Upper lobe of right lung (tissue), 1 donor: ENCODE results near the gene NES. TPM values are rescaled to one million over a fixed set of nuclear protein-coding genes. Genes with fewer than 3 reads are reported as not detected.

Source experiments
- ATAC-seq: fragments of 200-7000 bp; cut with Tn5 transposase; one replicate; pipeline ENCODE4 v1.9.1; 2020; ENCODE audit warnings: mild to moderate bottlenecking, moderate library complexity
- DNase-seq: peaks from one replicate; pipeline ENCODE4 v3.0.0-alpha.2; 2020
- H3K27ac ChIP-seq: fragments of 200-600 bp; one replicate; pipeline ENCODE4 v1.8.0; 2022
- H3K27me3 ChIP-seq: fragments of 200-600 bp; one replicate; pipeline ENCODE4 v1.8.0; 2022; ENCODE audit warnings: mild to moderate bottlenecking
- H3K36me3 ChIP-seq: fragments of 200-600 bp; one replicate; pipeline ENCODE4 v1.8.0; 2022
- H3K4me1 ChIP-seq: fragments of 200-600 bp; one replicate; pipeline ENCODE4 v1.8.0; 2022
- H3K4me3 ChIP-seq: fragments of 200-600 bp; one replicate; pipeline ENCODE4 v1.8.0; 2022; ENCODE audit warnings: mild to moderate bottlenecking
- H3K9me3 ChIP-seq: fragments of 200-600 bp; one replicate; pipeline ENCODE4 v1.8.0; 2022
- intact Hi-C: fragments of 100-400 bp; cut with DNase I; formaldehyde crosslinking; loops from one replicate; pipeline ENCODE4 v1.11.0; 2022
- total RNA-seq: library from RNA; stranded (reverse); fragmentation: NEBNext Ultra II Directional; extraction: Animal tissue kit (Norgen Biotek cat#: 25700); gene quantifications from one replicate; pipeline ENCODE4 v1.2.1, GENCODE V29; 2021
- TF ChIP-seq, protein P1 (sequence below): fragments of 200-600 bp; IDR thresholded peaks from one replicate; pipeline ENCODE4 v1.8.0; 2022; ENCODE audit warnings: antibody characterized with exemption
- donor health status: DM: no; HTN: yes; CAD: no; lungs with severe emphysema.

The NES gene
- total RNA-seq, 1 donor from 2014 or later = 54.7 TPM

GRCh38 chr1:156693848-156694689 lies 16.9 kb upstream of the NES start:
- no peaks in the 10 kb centered on the region for H3K9me3 ChIP-seq
- DNase-seq (no peak), ATAC-seq (no peak)
- H3K4me3 ChIP-seq = no peak overlapping the region
- intact Hi-C loops = loop anchor here (5.0 kb wide), 1 partner anchor 33 kb away; the partner anchor contains the start of genes ISG20L2 and METTL25B
- TF ChIP-seq, protein P1, sequence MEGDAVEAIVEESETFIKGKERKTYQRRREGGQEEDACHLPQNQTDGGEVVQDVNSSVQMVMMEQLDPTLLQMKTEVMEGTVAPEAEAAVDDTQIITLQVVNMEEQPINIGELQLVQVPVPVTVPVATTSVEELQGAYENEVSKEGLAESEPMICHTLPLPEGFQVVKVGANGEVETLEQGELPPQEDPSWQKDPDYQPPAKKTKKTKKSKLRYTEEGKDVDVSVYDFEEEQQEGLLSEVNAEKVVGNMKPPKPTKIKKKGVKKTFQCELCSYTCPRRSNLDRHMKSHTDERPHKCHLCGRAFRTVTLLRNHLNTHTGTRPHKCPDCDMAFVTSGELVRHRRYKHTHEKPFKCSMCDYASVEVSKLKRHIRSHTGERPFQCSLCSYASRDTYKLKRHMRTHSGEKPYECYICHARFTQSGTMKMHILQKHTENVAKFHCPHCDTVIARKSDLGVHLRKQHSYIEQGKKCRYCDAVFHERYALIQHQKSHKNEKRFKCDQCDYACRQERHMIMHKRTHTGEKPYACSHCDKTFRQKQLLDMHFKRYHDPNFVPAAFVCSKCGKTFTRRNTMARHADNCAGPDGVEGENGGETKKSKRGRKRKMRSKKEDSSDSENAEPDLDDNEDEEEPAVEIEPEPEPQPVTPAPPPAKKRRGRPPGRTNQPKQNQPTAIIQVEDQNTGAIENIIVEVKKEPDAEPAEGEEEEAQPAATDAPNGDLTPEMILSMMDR = no peak
- H3K36me3 ChIP-seq = no peaks in the 10 kb centered on the region
- peaks cover 29% of the 10 kb centered on the region for H3K27me3 ChIP-seq
- no peak overlapping the region for H3K27ac ChIP-seq
- H3K4me1 ChIP-seq = peaks cover 10% of the 10 kb centered on the region

DNA sequence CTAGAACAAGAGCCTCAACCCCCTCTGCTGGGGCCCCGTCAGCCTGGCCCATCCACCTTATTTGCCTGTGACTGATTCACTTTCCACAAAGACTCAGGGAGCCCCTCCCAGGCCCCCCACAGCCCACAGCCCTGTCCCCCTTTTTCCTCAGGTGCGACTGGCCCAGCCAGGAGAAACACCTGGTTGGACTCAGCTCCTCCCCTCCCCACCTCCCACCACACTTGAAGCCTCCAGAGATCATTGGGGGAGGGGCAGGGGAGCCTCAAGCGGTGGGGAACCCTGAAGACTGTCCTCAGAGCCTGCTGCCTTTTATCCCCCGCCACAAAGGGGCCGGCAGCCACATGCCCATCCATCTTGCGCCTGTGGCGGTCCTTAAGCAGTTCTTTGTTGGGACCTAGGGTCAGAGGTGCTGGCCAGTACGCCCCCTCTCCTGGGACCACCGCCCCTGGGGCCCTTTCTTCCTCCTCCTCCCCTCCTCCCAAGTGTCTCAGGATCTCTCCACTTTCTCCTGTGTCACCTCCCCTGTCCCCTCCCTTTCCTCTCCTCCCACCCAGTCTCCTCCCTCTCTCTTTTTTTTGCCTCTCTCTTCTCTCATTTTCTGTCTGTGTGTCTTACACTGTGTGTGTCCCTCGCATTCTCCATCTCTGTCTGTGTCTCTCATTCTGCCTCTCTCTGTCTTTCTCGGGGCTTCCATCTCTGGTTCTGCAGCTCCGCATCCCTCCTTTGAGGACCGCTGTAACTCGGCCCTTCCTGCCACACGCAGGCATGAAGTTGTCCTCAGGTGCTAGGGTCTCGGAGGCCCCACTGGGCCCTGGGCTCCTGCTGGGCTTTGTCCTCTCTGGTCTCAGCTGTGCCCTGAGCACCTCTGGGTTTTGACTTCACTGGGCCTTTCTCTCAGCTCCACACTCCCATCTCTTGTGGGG lies 16.0 kb upstream of the NES start:
- TF ChIP-seq, protein P1 = no peak
- intact Hi-C loops = loop anchor here (5.0 kb wide), 1 partner anchor 34 kb away; the partner anchor contains the start of genes ISG20L2 and METTL25B
- H3K4me1 ChIP-seq = peaks cover 10% of the 10 kb centered on the region
- no peaks in the 10 kb centered on the region for H3K36me3 ChIP-seq
- no peak overlapping the region for H3K4me3 ChIP-seq
- H3K27ac ChIP-seq = no peak overlapping the region
- ATAC-seq = peak; percentile 62
- no peak for DNase-seq
- H3K27me3 ChIP-seq = peaks cover 34% of the 10 kb centered on the region
- no peaks in the 10 kb centered on the region for H3K9me3 ChIP-seq

- no peaks in the 10 kb centered on the region for H3K36me3 ChIP-seq
- no peak overlapping the region for H3K4me3 ChIP-seq
- H3K27me3 ChIP-seq = peaks cover 37% of the 10 kb centered on the region
- DNase-seq (no peak), ATAC-seq (peak; percentile 10)
- TF ChIP-seq, protein P1 = no peak
- H3K4me1 ChIP-seq = peaks cover 10% of the 10 kb centered on the region
- no peak overlapping the region for H3K27ac ChIP-seq
- no peaks in the 10 kb centered on the region for H3K9me3 ChIP-seq
- intact Hi-C loops = loop anchor here (5.0 kb wide), 1 partner anchor 35 kb away; the partner anchor contains the start of genes ISG20L2 and METTL25B
Observed at GRCh38 chr1:156692441-156692924, 15.3 kb upstream of the NES start.

DNA sequence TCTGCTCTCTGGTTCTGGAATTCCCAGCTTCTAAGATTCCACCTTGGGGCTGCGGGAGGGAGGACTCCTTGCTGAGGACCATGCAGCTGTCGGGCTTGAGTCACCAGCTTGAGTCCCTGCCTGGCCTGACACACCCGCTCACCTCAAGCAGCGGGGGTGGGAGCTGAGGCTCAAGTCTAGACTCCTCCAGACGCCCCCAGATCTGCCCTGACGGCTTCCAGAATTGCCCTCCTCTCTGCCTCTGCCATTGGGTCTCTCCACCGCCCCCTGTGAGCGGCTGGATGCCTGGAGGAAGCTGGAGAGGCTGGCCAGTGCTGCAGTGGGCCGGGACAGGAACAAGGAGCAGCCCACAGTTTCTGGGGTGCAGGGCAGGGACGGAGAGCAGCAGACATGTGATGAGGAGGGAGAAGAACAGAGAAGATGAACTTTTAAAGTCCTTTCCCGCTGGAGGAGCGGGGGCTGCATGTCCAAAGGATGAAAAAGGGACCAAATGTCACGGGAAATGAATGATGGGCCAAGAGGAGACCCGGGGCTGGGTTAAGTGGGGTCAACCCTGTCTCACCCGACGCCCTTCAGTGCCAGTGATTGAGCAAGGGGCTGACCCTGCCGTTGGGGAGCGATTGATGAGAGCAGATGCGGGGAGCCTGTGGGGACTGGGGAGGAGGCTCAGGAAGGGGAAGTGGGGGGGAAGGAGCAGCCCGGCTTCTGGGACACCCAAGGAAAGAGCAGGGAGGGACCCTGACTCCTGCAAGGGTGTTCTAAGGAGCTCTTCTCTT lies 14.6 kb upstream of the NES start:
- H3K27ac ChIP-seq = no peak overlapping the region

More for the DNA sequence above, 14.6 kb upstream of the NES start:
- ATAC-seq = peak; percentile 54
- DNase-seq = peak; percentile 75
- Histone ChIP-seq H3K27me3 (peaks cover 41% of the 10 kb centered on the region), H3K4me1 (peaks cover 10% of the 10 kb centered on the region), H3K4me3 (no peak overlapping the region), H3K9me3 (no peaks in the 10 kb centered on the region), H3K36me3 (no peaks in the 10 kb centered on the region)
- TF ChIP-seq, protein P1 = no peak
- intact Hi-C loops = loop anchor here (5.0 kb wide), 1 partner anchor 35 kb away; the partner anchor contains the start of genes ISG20L2 and METTL25B
